HG03280 (cell line): Measurements from ENCODE around the gene SLC18A3.

Experiments used
- ATAC-seq: cut with Tn5 transposase; IDR thresholded peaks from one replicate; pipeline ENCODE4 v1.9.1; 2021; ENCODE audit warnings: mild to moderate bottlenecking, moderate library complexity; ENCODE audit not compliant: unreplicated experiment

The SLC18A3 gene

DNA sequence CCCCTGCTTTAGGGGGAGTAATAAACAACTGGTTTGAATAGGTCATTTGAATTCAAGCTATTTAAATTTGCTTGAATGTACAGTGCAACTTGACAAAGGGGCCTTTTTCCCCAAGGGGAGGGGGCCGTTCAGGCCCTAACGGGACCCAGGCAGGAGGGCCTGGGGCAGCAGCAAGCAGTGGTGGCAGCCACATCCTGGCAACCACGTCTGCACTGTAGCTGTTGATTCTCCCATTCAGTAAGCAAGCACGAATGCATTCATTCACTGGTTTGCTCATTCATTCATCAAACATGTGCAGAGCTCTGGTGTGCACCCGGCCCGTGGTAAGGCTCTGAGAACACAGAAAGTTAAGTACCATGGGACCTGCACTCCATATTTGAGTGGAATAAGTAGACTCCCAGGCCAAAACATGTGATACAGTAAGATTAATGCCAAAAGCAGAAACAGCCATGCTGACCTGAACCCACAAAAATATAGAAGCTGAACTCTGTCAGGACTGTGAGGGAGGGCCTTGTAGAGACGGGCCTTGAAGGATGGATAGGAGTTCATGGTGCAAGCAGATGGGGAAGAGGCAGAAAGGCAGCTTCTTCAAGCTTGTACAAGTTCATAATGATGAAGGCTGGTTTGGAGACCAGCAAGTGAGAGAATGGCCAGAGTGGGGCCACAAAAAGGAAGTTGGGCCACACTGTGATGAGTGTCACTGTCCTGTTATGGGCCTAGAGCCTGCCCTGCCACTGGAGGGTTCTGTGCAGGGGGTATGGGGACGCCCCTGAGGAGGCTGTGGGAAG, 40.0 kb downstream of the SLC18A3 start:
- no peak for ATAC-seq

DNA sequence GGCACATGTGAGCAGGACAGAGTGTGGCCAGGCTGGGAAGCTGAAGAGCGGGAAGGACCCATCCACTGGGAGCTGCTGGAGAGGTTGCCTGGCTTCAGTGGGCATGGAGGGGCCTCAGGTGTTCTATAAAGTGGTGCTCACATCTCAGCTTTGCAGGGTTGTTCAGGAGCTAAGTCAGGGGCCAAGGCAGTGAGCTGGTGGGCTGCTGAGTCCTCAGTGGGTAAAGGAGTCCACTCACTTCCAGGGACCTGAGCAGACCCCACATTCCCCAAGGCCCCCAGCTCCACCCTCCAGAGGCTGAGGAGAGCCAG, 40.6 kb downstream of the SLC18A3 start:
- ATAC-seq, result no peak

DNA sequence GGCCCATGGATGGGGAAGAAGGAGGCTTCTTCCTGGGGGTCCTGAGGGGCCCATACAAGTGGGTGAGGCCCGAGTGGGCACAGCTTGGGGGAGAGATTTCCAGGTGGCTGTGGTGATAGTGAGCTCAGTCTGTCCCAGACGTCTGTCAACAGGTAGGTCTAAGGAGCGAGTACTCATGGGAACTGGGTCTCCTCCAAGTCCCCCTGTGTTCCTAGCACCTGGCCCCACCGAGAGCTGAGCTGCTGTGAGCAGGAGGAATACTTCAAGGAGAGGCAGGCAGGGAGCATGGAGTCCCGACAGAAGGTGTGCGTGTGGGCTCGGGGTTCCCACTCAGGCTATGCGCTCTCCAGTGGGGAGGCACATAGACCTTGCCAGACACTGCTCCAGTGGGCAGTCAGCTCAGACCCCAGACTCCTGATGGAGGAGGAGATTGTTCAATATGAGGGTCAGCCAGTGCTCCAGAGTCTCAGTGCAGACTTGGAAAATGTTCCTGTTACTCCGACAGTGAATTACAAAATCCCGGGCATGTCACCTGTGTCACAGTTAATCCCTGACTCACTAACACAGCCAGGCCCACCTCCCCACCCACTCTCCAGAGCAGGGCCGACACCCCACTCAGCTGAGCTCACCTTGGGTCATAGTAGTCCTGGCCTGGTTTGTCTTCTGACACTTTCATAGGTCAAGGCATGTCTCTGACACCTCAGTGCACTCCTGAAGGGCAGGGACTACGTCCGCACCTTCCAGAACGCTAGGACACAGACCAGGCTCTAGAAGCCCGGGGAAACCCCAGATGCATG, 41.1 kb downstream of the SLC18A3 start:
- ATAC-seq, result no peak

DNA sequence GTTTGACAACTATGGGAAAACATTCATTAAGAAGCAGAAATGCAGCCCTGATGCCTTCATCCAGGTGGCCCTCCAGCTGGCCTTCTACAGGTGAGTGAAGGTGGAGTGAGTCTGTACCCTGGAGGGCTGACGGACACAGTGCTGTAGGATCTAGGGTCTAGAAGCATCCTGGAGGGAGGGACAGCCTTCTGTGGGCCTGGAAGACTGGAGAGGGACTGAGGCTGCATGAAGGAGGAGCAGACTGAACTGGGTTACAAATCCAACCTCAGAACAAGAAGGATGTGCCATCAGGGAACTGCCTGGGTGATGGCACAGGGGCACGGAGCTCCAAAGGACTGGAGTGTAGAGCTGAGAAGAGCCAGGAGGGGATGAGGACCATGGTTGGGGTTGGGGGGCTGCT, 41.8 kb downstream of the SLC18A3 start:
- ATAC-seq, result no peak

DNA sequence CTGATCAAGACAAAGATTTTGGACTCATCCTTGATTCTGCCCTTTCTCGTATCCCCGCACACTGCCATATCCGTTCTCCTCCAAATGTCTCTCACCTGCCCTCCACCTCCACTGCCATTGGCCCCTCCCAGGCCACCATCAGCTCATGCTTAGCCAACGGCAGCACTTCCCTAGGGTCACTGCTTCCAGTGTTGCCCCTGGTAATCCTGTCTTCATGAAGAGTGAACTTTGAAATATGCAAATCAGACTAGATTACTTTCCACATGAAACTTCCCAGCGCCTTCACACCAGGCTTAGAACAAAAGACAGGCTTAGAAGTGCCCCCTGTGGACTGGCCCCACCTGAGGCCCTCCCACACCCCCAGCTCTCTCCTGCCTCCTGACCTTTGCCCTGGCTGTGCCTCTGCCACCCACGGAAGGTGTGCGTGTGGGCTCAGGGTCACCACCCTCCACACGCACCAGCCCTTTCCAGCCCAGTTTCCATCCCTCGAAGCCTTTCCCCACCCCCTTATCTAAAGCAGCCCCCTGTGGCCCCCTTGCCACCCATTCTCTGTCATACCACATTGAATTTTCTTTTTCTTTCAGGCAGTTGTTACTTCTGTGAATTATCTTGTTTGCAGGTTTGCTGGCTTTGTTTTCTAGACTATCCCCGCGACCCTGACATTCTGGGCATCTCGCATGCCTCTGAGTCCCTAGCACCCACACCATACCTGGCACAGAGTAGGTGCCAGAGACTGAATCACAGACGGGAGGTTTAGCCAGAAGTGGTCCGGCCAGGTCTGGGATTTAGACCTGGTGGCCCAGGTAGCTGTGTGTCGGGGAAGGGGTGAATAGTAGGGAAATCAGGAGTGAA, 42.5 kb downstream of the SLC18A3 start:
- ATAC-seq, result no peak

DNA sequence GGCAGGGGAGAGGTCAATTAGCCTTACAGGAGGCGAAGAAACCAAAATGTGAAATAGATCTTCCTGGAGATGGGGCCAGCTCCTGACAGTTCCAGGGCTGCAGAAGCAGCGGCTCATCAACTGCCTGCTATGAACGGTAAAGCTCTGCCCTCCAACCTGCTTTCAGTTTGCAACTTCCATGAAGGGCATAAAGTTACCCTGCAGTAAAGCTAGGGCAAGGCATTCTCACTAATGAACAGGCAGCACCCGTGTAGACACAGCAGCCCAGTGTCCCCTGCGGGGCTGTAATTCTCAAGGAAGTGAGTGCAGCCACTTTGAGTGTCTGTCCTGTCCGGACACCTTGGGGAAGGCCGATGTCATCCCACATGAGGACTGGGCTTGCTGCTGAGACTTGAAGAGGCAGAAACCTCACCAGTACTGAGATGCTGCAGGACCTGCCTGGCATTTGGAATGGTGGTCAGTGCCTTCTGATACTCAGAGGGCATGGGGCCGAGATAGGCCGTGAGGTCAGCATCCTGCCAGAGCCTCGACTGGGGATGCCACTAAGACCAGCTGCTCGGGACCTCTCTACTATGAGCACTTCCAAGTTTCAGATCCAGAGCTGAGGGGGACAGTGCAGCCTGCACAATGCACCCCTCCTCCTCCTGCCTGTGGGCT, 43.3 kb downstream of the SLC18A3 start:
- no peak for ATAC-seq

DNA sequence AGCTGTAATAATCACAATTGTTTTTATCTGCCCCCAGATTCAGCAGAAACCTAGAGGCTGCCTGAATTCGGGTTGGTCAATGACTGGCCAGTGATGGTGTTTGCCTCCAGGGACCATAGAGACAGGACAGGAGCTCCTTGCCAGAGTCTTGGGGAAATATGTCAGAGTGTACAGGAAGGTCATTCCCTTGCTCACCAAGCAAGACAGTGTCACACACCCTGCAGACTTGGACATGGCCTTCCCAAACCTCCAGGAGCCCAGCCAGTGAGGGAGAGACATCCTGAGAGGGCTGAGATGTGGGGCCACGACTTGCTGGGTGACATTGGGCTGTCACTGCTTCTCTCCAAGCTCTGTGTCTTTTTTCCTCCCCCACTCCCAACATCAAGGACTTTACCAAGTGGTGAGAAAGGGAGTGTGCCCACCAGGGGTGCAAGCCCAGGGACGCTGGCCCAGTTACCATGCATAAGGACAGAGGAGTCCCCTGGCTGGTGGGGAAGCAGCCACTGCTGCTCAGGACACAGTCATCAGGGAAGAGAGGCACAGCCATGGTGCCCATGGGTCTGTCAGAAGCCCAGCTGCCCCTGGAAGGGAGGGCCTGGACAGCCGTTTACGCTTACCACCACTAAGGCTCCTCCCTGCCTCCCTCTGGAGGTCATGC, 44.1 kb downstream of the SLC18A3 start:
- ATAC-seq, result no peak

DNA sequence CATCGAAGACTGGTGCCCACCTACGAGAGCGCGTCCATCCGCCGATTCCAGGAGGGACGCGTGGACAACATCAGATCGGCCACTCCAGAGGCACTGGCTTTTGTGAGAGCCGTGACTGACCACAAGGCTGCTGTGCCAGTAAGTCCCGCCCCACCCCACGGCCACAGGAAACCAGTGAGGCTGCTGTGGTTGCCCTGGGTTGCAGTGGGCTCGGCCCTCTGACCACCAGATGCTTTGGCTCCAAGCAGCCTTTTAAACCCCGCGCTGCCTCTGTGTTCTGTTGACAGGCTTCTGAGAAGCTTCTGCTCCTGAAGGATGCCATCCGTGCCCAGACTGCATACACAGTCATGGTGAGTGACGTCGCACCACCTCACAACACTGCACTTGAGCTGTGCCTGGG, 45.0 kb downstream of the SLC18A3 start:
- ATAC-seq, result no peak

DNA sequence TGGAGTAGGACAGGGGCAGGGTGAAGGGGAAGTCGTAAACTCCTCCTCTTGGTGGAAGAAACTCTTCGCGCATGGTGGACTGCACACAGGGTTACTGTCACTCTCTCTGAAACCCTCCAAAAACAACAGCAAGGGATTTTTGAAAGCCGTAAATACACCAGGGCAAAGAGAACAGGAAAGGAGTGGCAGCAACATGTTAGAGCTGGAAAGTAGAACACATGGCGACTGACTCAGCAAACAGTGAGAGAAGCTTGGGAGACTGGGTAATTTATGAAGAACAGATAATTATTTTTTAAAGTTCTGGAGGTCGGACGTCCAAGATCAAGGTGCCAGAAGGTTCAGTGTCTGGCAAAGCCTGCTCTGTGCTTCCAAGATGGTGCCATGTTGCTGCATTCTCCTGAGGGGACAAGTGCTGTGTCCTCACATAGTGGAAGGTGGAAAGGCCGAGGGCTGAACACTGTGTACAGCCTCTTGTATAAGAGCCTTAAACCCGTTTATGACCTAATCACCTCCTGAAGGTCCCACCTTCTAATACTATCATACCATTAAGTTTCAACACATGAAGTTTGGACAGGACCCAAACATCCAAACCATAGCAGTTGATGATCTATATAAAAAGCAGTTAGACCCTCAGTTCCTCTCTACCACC, 46.9 kb downstream of the SLC18A3 start:
- no peak for ATAC-seq

DNA sequence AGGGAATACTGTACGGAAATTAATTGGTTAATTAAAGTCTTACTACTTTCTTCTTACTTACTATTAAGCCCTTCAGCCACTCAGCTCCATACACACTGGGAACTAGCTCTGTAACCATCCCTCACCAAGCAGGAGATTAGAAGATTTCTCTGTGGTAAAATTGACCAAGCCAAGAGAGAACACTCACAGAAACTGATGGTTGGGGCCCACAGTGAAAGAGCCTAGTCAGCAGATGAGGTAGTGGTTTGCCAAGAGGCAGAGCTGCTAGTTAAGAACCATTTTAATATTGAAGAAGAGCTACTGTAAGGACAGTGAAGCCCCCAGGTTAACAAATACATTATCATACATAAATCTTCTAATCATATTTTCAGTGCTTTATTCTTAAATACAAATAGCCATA, 47.5 kb downstream of the SLC18A3 start:
- no peak for ATAC-seq

DNA sequence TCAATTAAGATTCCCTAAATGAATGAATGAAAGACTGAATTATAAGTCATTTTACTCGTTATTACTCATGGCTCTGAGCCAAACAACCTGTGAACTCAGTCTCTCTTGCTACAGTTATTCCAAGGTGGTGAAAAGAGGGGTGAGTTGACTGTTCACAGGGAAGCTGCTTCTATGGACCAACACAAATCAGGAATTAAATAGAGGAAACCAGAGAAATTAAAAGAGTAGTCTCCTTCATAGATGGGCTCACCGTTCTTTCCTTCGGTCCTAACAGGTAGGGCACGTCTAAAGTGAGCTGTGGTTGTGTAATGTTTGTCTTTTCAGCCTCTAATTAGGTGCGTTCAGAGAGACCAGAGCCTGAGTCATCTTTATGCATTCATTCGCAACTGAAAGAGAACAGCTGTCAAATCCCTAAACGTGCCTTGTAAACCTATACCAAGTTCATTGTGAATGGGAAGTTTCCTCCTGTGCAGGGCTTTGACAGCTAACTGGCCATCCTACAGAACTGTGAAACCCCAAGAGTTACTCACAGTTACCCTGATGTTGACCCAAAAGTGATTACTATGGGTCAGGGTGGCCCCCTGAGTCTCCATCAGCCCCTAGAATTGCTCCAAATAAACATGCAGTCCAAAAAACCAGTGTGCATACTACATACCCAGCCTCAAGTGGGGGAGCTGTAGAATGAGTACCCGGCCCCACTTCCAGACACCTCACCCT, 51.2 kb downstream of the SLC18A3 start:
- ATAC-seq, result no peak
